ENCODE results near the gene SYT11. TPM values are rescaled to one million over a fixed set of nuclear protein-coding genes. Genes with fewer than 3 reads are reported as not detected.

Gene SYT11
- total RNA-seq, 1 donor = 47.5 TPM

DNA sequence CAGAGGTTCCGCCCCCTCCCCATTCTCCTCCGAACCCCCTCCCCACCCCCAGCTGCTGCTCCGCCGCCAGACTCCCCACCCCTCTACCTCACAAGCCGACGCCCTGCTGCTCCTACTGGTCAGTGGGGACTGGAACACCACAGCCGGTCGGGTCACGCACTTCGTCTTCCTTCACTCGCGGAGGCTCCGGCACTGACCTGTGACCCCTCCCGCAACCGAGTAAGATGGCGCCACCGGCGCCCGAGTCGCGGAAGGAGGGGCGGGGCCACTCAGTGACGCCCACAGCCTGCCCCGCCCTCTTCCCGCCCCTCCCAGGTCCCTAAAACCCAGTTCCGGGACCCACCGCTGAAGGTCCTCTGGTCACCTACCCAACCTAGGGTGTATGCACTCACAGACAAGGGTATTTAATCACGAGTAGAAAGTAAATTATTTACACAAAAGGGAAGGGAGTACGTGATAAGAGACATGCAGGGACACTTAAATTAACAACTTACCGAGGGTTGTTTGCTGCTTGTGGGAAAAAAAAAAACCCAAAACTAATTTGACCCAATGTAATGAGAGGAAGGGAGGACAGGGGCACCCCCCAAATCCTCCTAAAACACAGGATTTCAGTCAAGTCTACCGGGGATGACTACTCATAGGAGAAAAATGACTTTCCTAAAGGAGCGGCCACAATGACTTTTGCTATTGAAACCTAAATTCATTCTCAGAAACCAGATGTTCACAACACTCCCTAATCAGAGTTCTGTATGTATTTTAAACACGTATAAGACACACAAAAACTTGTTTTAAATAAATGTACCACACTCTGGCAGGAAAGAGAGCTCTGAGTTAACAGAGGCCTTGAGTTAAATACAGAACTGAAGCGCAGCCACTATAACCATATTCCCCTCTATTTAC, 52.0 kb downstream of the SYT11 start, which contains the start of gene RIT1:
TSS of gene RIT1 (minus strand) at position 194 of the 900 bp plus-strand sequence. CDS start 588 bp downstream, outside the sequence.
- peak; percentile 84 for DNase-seq (ENCODE audit: low read depth)
- TF ChIP-seq, protein P1, sequence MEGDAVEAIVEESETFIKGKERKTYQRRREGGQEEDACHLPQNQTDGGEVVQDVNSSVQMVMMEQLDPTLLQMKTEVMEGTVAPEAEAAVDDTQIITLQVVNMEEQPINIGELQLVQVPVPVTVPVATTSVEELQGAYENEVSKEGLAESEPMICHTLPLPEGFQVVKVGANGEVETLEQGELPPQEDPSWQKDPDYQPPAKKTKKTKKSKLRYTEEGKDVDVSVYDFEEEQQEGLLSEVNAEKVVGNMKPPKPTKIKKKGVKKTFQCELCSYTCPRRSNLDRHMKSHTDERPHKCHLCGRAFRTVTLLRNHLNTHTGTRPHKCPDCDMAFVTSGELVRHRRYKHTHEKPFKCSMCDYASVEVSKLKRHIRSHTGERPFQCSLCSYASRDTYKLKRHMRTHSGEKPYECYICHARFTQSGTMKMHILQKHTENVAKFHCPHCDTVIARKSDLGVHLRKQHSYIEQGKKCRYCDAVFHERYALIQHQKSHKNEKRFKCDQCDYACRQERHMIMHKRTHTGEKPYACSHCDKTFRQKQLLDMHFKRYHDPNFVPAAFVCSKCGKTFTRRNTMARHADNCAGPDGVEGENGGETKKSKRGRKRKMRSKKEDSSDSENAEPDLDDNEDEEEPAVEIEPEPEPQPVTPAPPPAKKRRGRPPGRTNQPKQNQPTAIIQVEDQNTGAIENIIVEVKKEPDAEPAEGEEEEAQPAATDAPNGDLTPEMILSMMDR (IDR thresholded peaks at IDR 0.05; ENCODE audit: insufficient read depth, low read depth, low read length) = no peak

DNA sequence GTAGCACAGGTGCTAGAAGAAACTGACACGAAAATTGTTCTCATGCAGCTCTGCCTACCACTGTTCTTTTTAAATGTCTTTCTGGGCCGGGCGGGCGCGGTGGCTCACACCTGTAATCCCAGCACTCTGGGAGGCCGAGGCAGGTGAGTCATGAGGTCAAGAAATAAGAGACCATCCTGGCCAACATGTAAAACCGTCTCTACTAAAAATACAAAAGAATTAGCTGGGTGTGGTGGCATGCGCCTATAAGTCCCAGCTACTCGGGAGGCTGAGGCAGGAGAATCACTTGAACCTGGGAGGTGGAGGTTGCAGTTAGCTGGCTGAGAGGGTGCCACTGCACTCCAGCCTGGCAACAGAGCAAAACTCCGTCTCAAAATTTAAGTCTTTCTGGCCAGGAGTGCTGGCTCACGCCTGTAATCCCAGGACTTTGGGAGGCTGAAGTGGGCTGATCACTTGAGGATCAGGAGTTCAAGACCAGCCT, 52.7 kb downstream of the SYT11 start:
- no peak overlapping the region for H3K4me3 ChIP-seq (ENCODE audit: low read depth, low read length)
- TF ChIP-seq, protein P1 (IDR thresholded peaks at IDR 0.05; ENCODE audit: insufficient read depth, low read depth, low read length) = no peak
- no peak for DNase-seq (ENCODE audit: low read depth)

More for the DNA sequence above, 52.0 kb downstream of the SYT11 start, which contains the start of gene RIT1:
- peak within 1 kb of the TSS; percentile 67 for H3K4me3 ChIP-seq (ENCODE audit: low read depth, low read length)

DNA sequence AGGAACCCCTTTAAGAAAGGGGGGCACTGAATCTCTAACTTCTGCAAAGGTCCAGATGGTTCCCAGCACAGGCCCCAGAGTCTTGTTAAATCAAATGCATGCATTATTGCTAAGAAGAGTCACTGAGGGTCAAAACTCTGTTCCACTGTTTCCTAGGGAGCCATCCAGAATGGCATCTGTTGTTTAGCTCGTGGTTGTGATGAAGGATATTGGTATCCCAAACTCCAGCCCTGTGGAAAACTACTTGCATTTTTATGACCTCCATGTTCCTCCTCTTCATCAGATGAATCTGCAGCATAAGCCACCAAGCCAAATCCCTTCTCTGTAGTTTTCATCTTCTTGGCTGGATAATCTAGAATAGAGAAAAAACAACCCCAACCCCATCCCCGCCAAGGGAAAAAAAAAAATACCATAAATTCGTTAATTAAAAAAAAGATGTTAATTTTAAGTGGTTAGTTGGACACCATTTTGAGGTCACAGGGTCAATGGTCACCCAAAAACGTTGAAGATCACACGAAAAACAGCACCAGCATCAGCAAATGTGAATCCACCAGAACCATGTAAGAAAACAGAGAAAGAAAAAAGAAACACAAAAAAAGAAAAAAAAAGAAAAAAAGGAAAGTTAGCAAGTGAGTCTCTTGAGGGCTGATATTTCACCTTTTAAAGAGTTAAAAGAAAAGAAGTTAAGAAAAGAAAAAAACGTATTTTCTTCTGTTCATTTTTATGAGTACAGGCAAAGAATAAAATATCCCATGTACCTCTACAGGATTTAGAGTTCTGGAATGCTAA, 54.8 kb downstream of the SYT11 start:
- DNase-seq (ENCODE audit: low read depth) = peak; percentile 83
- TF ChIP-seq, protein P1 (IDR thresholded peaks at IDR 0.05; ENCODE audit: insufficient read depth, low read depth, low read length) = no peak
- no peak overlapping the region for H3K4me3 ChIP-seq (ENCODE audit: low read depth, low read length)

DNA sequence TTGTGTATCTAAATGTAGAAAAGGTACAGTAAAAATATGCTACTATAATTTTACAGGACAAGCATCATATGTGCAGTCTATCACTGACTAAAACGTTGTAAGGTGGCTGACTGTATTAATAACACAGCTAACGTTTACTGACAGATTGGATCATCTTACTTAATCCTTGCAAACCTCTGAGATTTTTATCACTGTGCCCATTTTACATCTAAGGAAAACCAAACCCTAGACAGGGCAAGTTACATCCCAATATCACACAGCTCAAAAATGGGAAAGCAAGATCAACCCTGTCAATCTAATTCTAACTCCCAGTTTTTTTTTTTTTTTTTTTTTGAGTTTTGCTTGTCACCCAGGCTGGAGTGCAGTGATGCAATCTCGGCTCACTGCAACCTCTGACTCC, 59.3 kb downstream of the SYT11 start:
- H3K4me3 ChIP-seq (ENCODE audit: low read depth, low read length) = no peak overlapping the region
- TF ChIP-seq, protein P1 (IDR thresholded peaks at IDR 0.05; ENCODE audit: insufficient read depth, low read depth, low read length) = no peak
- no peak for DNase-seq (ENCODE audit: low read depth)

DNA sequence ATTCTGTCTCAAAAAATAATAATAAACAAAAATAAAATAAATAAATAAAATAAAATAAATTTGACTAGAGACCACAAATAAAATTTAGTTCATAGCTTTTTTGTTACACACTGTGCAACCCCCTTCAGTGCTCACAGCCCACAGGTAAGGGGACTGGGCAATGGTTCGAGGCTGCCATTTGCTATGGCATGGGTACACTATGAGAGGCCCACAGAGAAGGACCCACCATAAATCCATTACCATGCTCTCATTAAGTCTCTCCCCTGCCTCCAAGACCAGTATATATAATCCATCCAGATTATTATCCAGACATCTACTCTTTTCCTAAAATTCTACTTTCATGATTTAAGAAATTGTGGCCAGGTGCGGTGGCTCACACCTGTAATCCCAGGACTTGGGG, 60.4 kb downstream of the SYT11 start:
- TF ChIP-seq, protein P1 (IDR thresholded peaks at IDR 0.05; ENCODE audit: insufficient read depth, low read depth, low read length) = no peak
- DNase-seq (ENCODE audit: low read depth) = no peak
- no peak overlapping the region for H3K4me3 ChIP-seq (ENCODE audit: low read depth, low read length)

DNA sequence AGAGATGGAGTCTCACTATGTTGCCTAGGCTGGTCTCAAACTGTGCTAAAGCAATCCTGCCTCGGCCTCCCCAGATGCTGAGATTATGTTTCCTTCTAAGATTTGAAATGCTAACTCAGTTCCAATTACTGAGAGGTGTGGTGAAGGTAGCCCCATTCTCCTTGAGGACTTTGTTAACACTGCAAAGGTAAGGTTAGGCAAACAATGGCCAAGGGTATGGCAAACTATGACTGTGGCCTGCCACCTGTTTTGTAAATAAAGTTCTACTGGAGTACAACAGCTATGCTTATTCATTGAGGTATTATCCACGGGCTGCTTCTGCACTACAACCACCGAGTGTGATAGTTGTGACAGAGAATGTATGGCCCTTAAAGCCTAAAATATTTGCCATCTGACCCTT, 61.4 kb downstream of the SYT11 start:
- H3K4me3 ChIP-seq (ENCODE audit: low read depth, low read length) = no peak overlapping the region
- TF ChIP-seq, protein P1 (IDR thresholded peaks at IDR 0.05; ENCODE audit: insufficient read depth, low read depth, low read length) = no peak
- DNase-seq (ENCODE audit: low read depth) = no peak

Measured in fibroblast of villous mesenchyme (primary cell).